HG03175 (cell line): Measurements from ENCODE around the gene PLEKHG1.

ENCODE experiments used
- ATAC-seq: cut with Tn5 transposase; IDR thresholded peaks from one replicate; pipeline ENCODE4 v1.9.1; 2021; ENCODE audit warnings: mild to moderate bottlenecking, moderate library complexity; ENCODE audit not compliant: unreplicated experiment

Gene PLEKHG1

GRCh38 chr6:150617496-150618460 is 18.1 kb downstream of the PLEKHG1 start:
- no peak for ATAC-seq

- no peak for ATAC-seq
Observed at GRCh38 chr6:150619275-150619674, 19.6 kb downstream of the PLEKHG1 start.

- ATAC-seq: no peak
Observed at GRCh38 chr6:150620244-150620643, 20.6 kb downstream of the PLEKHG1 start.

- no peak for ATAC-seq
Observed at GRCh38 chr6:150620763-150621162, 21.1 kb downstream of the PLEKHG1 start.

- ATAC-seq: no peak
Observed at GRCh38 chr6:150622476-150622875, 22.8 kb downstream of the PLEKHG1 start.

GRCh38 chr6:150622941-150623874 is 23.5 kb downstream of the PLEKHG1 start:
- ATAC-seq: peak; percentile 99

GRCh38 chr6:150624191-150624590 is 24.5 kb downstream of the PLEKHG1 start:
- no peak for ATAC-seq

GRCh38 chr6:150625927-150626326 is 26.2 kb downstream of the PLEKHG1 start:
- ATAC-seq: no peak

- ATAC-seq: no peak
Observed at GRCh38 chr6:150627154-150627553, 27.5 kb downstream of the PLEKHG1 start.

- ATAC-seq: no peak
Observed at GRCh38 chr6:150627585-150628025, 27.9 kb downstream of the PLEKHG1 start.

GRCh38 chr6:150628908-150629307 is 29.2 kb downstream of the PLEKHG1 start:
- ATAC-seq: no peak

GRCh38 chr6:150631283-150631983 is 31.7 kb downstream of the PLEKHG1 start:
- no peak for ATAC-seq

GRCh38 chr6:150631984-150632642 is 32.4 kb downstream of the PLEKHG1 start:
- ATAC-seq: no peak

GRCh38 chr6:150632785-150633485 is 33.2 kb downstream of the PLEKHG1 start:
- peak; percentile 60 for ATAC-seq

- peak; percentile 29 for ATAC-seq
Observed at GRCh38 chr6:150633486-150633834, 33.8 kb downstream of the PLEKHG1 start.

GRCh38 chr6:150634176-150634963 is 34.7 kb downstream of the PLEKHG1 start:
- ATAC-seq: no peak

- ATAC-seq: no peak
Observed at GRCh38 chr6:150634964-150635292, 35.2 kb downstream of the PLEKHG1 start.

- ATAC-seq: no peak
Observed at GRCh38 chr6:150635906-150636514, 36.3 kb downstream of the PLEKHG1 start.

GRCh38 chr6:150636808-150637207 is 37.1 kb downstream of the PLEKHG1 start:
- ATAC-seq: no peak
